HG03565 (cell line): ENCODE data around the gene FHIT.

Source experiments
- ATAC-seq: cut with Tn5 transposase; IDR thresholded peaks from one replicate; pipeline ENCODE4 v1.9.1; 2021; ENCODE audit warnings: mild to moderate bottlenecking, moderate library complexity; ENCODE audit not compliant: unreplicated experiment

The FHIT gene

DNA sequence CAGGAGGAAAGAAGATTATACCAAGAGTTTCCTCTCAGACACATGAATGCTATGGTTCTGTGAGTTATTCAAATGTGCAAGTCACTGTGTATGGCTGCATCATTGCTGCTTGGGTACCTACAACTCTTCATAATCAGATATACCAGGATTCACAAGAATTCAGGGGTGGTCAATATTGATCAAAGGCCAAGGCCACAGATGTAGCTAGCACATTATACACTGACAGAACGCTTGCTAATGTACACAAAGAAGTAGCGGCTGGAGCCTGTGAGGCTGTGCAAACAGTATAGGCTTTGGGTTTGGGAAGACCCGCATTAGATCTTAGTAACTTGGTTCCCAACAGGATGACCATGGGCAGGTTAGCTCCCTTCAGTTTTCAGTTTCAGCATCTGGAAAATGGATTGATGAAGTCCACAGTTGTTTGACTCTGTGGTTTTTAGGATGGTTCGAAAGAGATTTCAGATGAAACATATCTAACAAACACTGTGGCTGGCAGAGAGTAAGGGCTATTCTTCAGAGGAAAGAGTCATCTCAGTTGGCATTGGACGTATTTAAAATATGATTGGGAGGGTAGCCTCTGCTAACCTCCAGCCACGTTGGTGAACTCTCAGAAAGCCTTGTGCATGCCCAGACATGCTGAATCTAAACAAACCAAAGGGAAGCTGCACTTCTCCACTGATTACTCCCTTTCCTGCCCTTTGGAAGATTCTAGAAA is 1452.7 kb downstream of the FHIT start:
- no peak for ATAC-seq

GRCh38 chr3:59797533-59797932 is 1453.7 kb downstream of the FHIT start:
- ATAC-seq: no peak

DNA sequence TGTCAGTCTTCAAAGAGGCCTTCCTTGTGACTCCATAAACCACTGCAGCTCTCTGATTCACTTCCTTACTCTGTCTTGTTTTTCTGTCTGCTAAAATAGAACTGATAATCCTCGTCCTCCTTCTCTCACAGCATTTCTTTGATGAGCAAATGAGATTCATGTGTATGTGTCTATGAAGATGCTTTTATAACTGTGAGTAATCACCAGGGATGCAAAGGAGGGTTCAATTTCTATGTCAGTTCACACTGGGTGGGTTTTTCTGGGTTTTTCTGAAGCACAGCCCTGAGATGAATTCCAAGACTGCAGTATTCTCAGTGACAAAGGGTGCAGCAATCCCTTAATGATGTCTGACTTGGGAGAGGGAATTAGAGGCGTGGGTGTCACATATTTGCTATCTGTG is 1454.8 kb downstream of the FHIT start:
- ATAC-seq: no peak

GRCh38 chr3:59795756-59796155 is 1455.5 kb downstream of the FHIT start:
- ATAC-seq: no peak

- no peak for ATAC-seq
These were observed 1457.3 kb downstream of the FHIT start for GRCh38 chr3:59793976-59794375.

DNA sequence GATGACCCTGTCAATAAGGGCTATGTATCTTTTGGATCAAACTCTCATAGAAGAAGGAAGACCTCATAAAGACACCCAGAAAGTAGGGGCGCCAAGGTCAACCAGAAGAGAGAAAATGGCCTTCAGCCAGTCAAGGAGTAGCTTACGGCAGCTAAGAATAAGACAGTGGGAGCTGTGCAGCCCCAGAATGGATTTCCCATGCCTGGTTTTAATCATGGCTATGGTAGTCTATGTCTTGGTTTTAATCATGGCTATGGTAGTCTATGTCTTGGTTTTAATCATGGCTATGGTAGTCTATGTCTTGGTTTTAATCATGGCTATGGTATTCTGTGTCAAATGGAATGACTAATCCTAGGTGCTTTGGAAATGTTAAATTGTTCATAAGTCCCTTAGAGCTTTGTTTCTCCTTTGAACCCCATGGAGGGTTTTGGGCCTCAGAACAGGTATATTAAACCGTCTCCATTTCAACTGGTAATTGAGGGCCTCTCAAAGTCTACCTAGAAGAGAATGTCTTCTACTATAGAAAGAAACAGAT is 1459.4 kb downstream of the FHIT start:
- ATAC-seq: no peak

- ATAC-seq: no peak
These were observed 1461.0 kb downstream of the FHIT start for GRCh38 chr3:59790241-59790640.

- ATAC-seq: no peak
These were observed 1462.5 kb downstream of the FHIT start for GRCh38 chr3:59788801-59789200.

- no peak for ATAC-seq
These were observed 1463.1 kb downstream of the FHIT start for GRCh38 chr3:59788133-59788532.

DNA sequence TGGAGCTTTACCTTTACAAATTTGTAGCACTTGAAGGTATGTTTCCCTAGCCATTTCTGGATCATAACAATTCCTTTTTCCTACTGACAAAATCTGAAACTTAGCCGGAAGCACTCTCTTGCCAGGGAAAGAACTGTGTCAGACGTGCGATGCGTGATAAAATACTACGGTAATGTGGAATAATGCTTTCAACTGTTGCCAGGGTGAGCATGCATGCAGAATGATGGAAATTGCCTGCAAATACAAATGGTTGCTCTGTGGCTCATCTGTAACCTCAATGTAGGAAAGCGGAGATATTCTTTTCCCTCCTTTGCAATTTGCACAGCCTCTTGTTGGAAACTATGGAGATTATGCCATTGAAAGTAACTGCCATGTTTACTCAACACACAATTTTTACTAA is 1464.9 kb downstream of the FHIT start:
- no peak for ATAC-seq

GRCh38 chr3:59784164-59784563 is 1467.1 kb downstream of the FHIT start:
- ATAC-seq: no peak

- ATAC-seq: no peak
These were observed 1467.7 kb downstream of the FHIT start for GRCh38 chr3:59783468-59783988.

DNA sequence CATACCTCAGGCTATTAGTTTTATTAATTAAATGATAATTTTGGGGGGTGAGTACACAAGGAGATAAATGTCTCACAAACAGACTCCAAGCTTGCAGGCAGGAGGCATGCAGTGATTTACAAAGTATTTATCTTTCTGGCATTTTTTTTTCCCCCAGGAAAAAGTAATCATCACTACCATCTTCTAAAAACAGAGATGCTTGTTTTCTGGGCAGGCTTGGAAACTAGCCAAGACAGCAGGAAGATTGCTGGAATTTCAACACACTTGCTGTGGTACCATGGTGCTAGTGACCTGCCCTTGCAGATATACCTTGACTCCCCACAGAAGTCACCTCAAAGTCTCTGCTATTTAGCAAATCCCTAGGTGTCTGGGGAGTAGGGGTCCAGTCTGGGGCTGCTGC is 1468.6 kb downstream of the FHIT start:
- ATAC-seq: no peak

GRCh38 chr3:59780209-59780608 is 1471.0 kb downstream of the FHIT start:
- ATAC-seq: no peak

DNA sequence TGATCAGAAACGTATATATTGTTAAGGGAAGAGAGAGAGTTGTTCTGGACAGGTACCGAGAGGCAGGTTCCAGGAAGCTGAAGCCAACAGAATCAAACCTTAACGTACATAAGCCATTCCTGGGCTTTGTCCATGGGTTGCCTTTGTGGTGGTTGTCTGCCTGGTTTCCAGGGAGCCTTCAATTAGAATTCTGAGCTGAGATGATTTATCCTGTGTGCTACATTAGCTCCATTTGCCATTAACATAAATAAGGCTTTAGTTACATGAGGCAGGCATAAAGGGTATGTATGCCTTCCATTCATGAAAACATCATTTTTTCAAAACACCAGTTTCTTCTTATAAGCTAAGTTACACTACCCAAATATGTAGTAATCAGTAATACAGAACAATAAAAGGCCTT is 1472.0 kb downstream of the FHIT start:
- ATAC-seq: no peak

GRCh38 chr3:59777667-59778077 is 1473.6 kb downstream of the FHIT start:
- no peak for ATAC-seq

- ATAC-seq: no peak
These were observed 1474.2 kb downstream of the FHIT start for GRCh38 chr3:59777066-59777465.

DNA sequence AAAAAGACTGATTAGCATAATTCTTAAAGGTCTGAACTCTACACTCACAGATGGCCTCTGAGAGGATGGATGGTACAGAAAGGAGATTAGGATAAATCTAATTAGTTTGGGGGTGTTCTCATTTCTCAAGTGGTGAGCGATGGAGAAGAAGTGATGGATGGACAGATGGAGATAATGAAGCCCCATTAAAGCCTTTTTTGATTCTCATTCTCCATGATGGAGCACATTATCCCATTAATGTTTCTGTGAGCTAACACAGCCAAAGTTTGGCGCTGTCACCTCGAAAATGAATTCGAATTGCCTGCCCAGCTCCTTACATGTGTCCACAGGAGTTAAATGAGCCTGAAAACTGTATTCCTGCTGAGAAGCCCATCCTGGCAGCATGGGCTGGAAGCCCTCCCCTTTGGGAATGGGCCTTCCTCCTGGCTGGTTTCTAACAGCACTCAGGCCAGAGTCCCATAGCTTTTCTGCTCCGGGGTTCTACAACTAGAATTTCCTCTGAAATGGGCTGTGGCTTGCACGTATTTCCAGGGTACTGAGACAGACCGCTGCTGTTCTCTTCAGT is 1475.4 kb downstream of the FHIT start:
- ATAC-seq: no peak

DNA sequence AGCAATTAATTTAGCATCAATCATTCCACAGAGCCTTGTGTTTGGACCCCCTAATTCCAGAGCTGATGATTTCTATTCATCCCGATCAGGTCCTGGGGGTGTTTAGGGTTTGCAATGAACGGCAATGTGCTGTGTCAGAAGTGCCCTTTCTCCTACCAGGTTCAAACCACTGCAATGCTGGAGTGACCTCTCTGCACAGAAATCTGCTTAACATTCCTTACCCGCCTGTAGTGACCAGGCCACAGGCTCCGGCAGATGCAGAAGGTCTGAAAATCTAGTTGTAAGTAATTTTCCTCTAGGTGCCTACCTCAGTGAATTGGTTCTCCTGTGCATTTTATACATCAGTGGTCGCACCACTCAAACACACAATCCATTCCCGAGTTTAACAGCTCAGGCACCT is 1476.1 kb downstream of the FHIT start:
- ATAC-seq: no peak

- no peak for ATAC-seq
These were observed 1476.6 kb downstream of the FHIT start for GRCh38 chr3:59774634-59775033.

DNA sequence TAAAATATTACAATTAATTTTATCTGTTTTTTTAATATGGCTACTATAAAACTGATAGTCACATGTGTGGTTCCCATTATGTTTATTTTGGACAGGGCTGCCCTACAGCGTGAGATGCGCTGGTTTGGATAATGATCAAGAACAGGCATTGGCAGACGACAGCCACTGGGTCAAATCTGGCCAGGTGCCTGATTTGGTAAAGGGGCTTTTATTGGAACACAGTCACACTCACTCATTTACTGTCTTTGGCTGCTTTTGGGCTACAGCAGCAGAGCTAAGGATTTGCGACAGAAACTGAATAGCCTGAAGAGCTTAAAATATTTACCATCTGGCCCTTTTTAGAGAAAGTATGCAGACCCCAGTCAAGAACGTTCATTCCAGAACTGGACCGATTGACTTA is 1477.3 kb downstream of the FHIT start:
- ATAC-seq: no peak
